Astrocyte of the hippocampus (primary cell): ENCODE measurements around the gene STXBP5.

Experiments used
- DNase-seq: peaks from one replicate; pipeline ENCODE4 v3.0.0; 2011; ENCODE audit warnings: low read depth, low spot score

Gene STXBP5

GRCh38 chr6:147434076-147434475 is 229.9 kb downstream of the STXBP5 start:
- no peak for DNase-seq

GRCh38 chr6:147434516-147434915 is 230.3 kb downstream of the STXBP5 start:
- DNase-seq: peak; percentile 10

GRCh38 chr6:147437615-147438014 is 233.4 kb downstream of the STXBP5 start:
- no peak for DNase-seq

GRCh38 chr6:147438758-147439528 is 234.7 kb downstream of the STXBP5 start:
- no peak for DNase-seq
